ENCODE data around the gene C5orf15. TPM values are rescaled to one million over a fixed set of nuclear protein-coding genes. Genes with fewer than 3 reads are reported as not detected.

Gene C5orf15
- total RNA-seq, 1 donor from 2014 or later, result 33.4 TPM

DNA sequence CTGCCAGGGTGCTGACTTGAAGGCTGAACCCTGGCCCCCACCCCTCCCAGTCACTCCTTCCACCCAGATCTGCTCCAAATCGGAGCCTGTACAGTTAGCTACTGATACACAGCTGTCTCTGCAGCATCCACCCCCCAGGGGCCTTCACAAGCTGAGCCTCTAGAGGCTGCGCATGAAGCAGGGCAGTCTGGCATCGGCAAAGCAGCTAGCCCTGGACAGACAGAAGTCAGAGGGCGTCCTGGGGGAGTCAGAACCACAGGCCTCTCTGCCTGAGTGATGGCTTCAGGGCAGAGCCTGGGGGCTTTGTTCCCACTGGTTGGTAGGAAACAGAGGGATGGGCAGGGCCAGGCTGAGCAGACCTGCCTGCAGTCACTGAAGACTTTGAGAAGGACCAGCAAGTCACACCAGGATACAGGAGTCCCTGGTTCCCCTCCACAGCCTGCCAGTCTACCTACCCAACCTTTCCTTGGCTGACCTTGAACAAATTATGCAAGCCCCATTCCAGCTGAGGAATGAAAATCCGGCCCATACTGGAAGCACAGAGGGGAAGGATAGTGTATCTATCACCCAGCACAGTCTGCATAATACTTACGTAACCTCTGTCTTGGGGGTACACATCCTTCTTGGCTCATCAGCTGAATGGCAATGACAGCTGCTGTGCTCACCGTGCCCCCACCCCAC is 27.6 kb upstream of the C5orf15 start:
- no peak for ATAC-seq
- TF ChIP-seq, protein P1, sequence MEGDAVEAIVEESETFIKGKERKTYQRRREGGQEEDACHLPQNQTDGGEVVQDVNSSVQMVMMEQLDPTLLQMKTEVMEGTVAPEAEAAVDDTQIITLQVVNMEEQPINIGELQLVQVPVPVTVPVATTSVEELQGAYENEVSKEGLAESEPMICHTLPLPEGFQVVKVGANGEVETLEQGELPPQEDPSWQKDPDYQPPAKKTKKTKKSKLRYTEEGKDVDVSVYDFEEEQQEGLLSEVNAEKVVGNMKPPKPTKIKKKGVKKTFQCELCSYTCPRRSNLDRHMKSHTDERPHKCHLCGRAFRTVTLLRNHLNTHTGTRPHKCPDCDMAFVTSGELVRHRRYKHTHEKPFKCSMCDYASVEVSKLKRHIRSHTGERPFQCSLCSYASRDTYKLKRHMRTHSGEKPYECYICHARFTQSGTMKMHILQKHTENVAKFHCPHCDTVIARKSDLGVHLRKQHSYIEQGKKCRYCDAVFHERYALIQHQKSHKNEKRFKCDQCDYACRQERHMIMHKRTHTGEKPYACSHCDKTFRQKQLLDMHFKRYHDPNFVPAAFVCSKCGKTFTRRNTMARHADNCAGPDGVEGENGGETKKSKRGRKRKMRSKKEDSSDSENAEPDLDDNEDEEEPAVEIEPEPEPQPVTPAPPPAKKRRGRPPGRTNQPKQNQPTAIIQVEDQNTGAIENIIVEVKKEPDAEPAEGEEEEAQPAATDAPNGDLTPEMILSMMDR (IDR thresholded peaks at IDR 0.05), result no peak
- Histone ChIP-seq H3K4me3 (no peak overlapping the region), H3K36me3 (peaks cover 12% of the 10 kb centered on the region), H3K27me3 (no peaks in the 10 kb centered on the region), H3K4me1 (peaks cover 47% of the 10 kb centered on the region), H3K9me3 (no peaks in the 10 kb centered on the region), H3K27ac (no peak overlapping the region)
- DNase-seq, result no peak
- intact Hi-C loops (cut with DNase I), result no loop called here

- DNase-seq, result no peak
- peaks cover 18% of the 10 kb centered on the region for H3K36me3 ChIP-seq
- peaks cover 44% of the 10 kb centered on the region for H3K4me1 ChIP-seq
- H3K27me3 ChIP-seq, result no peaks in the 10 kb centered on the region
- intact Hi-C loops (cut with DNase I), result no loop called here
- no peak for ATAC-seq
- H3K4me3 ChIP-seq, result no peak overlapping the region
- TF ChIP-seq, protein P1 (IDR thresholded peaks at IDR 0.05), result no peak
- no peak overlapping the region for H3K27ac ChIP-seq
- no peaks in the 10 kb centered on the region for H3K9me3 ChIP-seq
Measured at GRCh38 chr5:133995341-133995740, 26.9 kb upstream of the C5orf15 start.

- Histone ChIP-seq H3K27me3 (no peaks in the 10 kb centered on the region), H3K36me3 (peaks cover 22% of the 10 kb centered on the region), H3K27ac (no peak overlapping the region), H3K4me3 (no peak overlapping the region), H3K9me3 (no peaks in the 10 kb centered on the region), H3K4me1 (peaks cover 44% of the 10 kb centered on the region)
- intact Hi-C loops (cut with DNase I), result no loop called here
- ATAC-seq (no peak), DNase-seq (no peak)
- TF ChIP-seq, protein P1 (IDR thresholded peaks at IDR 0.05), result no peak
Measured at GRCh38 chr5:133994990-133995333, 26.5 kb upstream of the C5orf15 start.

- DNase-seq (no peak), ATAC-seq (no peak)
- no peak overlapping the region for H3K27ac ChIP-seq
- H3K27me3 ChIP-seq, result no peaks in the 10 kb centered on the region
- intact Hi-C loops (cut with DNase I), result no loop called here
- H3K4me3 ChIP-seq, result no peak overlapping the region
- H3K36me3 ChIP-seq, result peaks cover 27% of the 10 kb centered on the region
- TF ChIP-seq, protein P1 (IDR thresholded peaks at IDR 0.05), result no peak
- no peaks in the 10 kb centered on the region for H3K9me3 ChIP-seq
- H3K4me1 ChIP-seq, result peaks cover 44% of the 10 kb centered on the region
Measured at GRCh38 chr5:133994297-133994989, 26.0 kb upstream of the C5orf15 start.

GRCh38 chr5:133993185-133993936 is 24.9 kb upstream of the C5orf15 start:
- Histone ChIP-seq H3K36me3 (peaks cover 38% of the 10 kb centered on the region), H3K27ac (no peak overlapping the region), H3K4me3 (no peak overlapping the region), H3K4me1 (peaks cover 43% of the 10 kb centered on the region), H3K27me3 (no peaks in the 10 kb centered on the region), H3K9me3 (no peaks in the 10 kb centered on the region)
- ATAC-seq (no peak), DNase-seq (no peak)
- TF ChIP-seq, protein P1 (IDR thresholded peaks at IDR 0.05), result no peak
- intact Hi-C loops (cut with DNase I), result no loop called here
